Stimulated activated CD8-positive, alpha-beta memory T cell treated with anti-CD3 and anti-CD28 coated beads, Interleukin-12 subunit alpha, Interleukin-12 subunit beta, amount 100 ng/mL, for 1 hour (primary cell): Measurements from ENCODE around the gene MYO16.

Source experiments
- DNase-seq: peaks from one replicate; pipeline ENCODE4 v3.0.0-alpha.2; 2020; ENCODE audit warnings: low read depth

The MYO16 gene

GRCh38 chr13:108663710-108664109, 34.3 kb downstream of the MYO16 start:
- DNase-seq = no peak

GRCh38 chr13:108667205-108667604, 37.8 kb downstream of the MYO16 start:
- DNase-seq = no peak

DNA sequence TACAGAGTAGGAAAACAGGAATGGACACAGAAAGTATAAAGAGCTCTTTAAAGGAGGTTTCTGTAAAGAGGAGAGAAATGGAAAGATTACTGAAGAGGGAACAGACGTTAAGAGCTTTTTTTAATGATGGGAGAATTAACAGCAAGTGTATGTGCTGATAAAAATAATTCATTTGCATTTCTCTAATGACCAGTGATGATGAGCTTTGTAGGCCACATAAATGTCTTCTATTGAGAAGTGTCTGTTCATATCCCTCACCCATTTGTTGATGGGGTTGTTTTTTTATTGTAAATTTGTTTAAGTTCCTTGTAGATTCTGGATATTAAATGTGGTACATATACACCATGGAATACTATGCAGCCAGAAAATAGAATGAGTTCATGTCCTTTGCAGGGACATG, 40.0 kb downstream of the MYO16 start:
- no peak for DNase-seq

- DNase-seq = no peak
These were observed 44.9 kb downstream of the MYO16 start for GRCh38 chr13:108674346-108674745.

DNA sequence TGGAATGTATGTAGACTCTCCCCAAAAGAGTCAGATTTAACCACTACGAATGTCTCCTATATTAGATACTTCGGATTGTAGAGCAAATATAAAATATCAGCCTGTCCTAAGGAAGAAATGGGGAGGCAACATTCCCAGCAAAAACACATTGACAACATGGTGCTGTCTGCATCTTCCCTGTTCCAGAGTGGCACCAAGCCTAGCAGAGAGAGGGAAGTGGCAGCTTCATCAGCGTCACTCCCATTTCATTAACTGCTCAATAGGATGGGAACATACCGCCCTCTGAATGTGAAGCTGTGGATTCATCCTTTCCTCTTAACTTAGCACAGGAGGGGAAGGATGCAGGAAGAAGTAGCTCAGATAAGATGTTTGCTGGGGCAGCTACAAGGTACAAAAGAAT, 45.4 kb downstream of the MYO16 start:
- no peak for DNase-seq

DNA sequence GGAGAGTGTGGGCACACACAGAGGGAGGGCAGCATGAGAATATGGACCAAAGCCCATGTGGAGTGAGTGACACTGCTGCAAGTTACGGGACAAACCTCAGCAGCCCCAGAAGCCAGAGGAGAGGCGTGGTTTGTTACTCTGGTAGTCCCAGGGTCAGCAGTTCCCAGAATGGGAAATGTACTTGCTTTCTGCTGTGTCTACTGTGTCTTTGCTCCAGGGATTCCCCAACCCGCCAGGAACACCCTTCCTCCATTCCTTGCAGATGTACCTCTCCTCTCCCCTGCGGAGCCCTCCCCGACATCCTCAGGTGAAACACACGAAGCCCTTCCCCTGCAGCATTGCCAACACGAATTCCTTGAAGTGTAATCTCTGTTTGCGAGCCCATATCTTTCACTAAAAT, 47.2 kb downstream of the MYO16 start:
- DNase-seq = no peak

DNA sequence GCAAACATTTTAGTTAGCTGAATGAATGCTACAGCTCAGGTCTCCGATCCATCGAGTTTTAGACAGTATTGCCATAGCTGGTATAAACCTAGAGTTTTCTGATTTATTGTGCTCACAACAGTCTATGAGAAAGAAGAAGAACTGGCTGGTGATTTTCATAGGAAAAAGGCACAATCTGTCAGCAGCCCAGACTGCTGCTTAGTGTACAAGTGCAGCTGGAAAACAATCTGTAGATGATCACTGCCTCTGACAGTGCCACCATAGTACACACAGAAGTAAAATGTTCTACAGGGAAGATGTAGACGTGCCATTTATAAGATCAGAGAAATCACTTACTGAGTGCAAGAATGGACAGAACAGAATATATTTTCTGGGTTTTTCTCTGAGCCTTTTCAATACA, 48.4 kb downstream of the MYO16 start:
- no peak for DNase-seq

- no peak for DNase-seq
These were observed 50.6 kb downstream of the MYO16 start for GRCh38 chr13:108680011-108680410.

GRCh38 chr13:108681986-108682575, 52.7 kb downstream of the MYO16 start:
- no peak for DNase-seq

DNA sequence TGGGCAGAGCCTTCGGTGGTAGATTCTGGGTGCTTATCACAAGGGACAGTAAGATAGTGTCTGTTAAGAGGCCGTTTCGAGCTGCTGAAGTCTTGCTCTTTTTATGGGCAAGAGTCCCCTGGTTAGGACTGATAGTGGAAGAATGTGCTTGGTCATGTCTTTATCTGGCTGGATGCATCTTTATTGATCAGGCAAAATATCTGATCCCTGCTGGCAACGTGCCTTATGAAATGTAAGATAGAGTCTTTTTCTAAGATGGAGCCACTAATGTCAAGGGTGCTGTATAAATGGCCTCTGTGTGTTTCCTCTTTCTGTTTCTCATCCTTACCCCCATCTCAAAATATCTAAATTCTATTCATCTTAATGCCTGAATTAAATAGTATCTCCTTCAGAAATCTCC, 53.3 kb downstream of the MYO16 start:
- DNase-seq = no peak

- DNase-seq = no peak
These were observed 56.6 kb downstream of the MYO16 start for GRCh38 chr13:108686027-108686426.

- no peak for DNase-seq
These were observed 61.3 kb downstream of the MYO16 start for GRCh38 chr13:108690726-108691125.

GRCh38 chr13:108700422-108701170, 71.2 kb downstream of the MYO16 start:
- DNase-seq = no peak

GRCh38 chr13:108702171-108702570, 72.8 kb downstream of the MYO16 start:
- no peak for DNase-seq

- DNase-seq = no peak
These were observed 75.6 kb downstream of the MYO16 start for GRCh38 chr13:108705031-108705430.

- DNase-seq = no peak
These were observed 78.2 kb downstream of the MYO16 start for GRCh38 chr13:108707584-108707983.

DNA sequence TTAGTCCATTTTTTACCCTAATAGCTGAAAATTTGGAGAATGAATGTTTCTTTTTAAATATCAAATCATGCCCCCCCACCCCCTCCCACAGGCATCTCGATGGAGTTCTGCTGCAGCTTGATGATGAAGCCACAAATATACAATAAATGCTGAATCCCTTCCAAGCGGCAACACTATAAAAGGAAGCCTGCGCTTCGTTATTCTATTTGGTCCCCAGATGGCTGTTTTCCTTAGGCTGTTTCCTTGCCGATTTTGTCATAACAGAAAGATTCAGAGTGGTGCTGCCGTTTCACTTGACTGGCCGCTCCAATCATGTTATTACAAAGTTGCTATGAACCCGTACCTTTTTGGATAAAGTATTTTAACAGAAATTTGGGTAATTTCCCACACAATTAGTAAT, 79.5 kb downstream of the MYO16 start:
- no peak for DNase-seq

- DNase-seq = no peak
These were observed 82.0 kb downstream of the MYO16 start for GRCh38 chr13:108711386-108711785.

GRCh38 chr13:108725471-108725870, 96.1 kb downstream of the MYO16 start:
- no peak for DNase-seq

DNA sequence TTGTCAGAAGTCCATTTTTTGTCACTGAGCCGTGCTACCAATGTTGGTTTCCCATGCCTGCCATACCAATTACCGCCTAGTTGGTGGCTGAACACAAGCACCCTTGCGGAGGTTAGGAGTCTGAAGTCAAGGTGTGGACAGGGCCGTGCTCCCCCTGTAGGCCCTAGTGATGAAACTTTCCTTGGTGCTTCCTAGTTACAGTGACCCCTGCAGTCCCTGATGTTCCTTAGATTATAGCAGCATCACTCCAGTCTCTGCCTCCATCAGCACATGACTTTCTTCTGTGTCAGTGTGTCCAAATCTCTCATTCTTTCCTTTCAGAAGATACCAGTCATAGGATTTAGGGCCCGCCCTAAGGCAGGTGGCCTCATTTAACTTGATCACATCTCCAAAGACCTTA, 99.0 kb downstream of the MYO16 start:
- no peak for DNase-seq

DNA sequence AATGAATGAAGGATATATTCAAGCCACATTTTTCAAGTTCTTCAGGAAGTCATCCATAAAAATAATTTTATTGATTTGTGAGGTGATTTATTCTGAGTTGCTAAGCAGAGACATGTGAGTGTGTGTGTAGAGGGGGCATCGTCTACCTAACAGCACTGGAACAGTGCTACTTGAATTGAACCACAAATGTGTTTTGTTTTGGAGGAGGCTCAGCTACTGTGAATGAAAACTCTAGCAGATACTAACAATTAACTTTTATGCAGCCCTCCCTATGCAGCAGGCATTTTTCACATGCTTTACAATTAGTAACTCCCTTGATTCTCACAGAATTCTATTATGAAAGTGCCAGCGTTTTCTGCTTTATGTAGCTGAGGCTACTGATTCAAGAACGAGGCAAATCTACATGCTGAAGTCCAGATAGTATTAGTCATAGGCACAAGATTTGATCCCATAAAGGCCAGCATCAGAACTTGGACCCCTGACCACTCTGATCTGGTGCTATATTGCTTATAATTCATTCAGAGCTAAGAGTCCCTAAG, 103.7 kb downstream of the MYO16 start:
- DNase-seq = no peak

- DNase-seq = no peak
These were observed 105.3 kb downstream of the MYO16 start for GRCh38 chr13:108734676-108735075.

GRCh38 chr13:108741930-108742329, 112.5 kb downstream of the MYO16 start:
- no peak for DNase-seq
